ENCODE data around the gene RETREG1. TPM values are rescaled to one million over a fixed set of nuclear protein-coding genes. Genes with fewer than 3 reads are reported as not detected.
"Not testable (repeated sequence)": the region's sequence is repeated elsewhere in the genome, so short reads cannot be mapped to it uniquely, and the experiment has no call there.

The RETREG1 gene
- polyA plus RNA-seq, 1 of the 3 experiments (the other 2 are of a cell fraction): 0.43 TPM

DNA sequence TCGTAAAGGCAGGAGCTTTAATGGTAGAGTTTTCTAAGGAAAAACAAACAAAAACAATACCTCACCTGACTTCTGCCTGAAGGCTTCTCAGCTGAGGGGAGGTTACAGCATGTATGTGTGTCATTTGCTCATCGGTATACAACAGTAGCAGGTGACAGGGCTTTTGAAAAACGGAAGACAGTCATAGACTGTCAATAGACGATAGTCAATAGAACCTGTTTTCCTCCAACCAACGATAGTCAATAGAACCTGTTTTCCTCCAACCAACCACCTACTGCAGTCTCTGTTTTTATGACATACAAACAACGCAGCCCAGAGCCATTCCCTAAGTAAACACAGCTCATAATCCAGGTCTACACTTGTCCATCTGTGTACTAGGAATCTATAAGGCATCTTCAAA lies 74.6 kb downstream of the RETREG1 start:
- Histone ChIP-seq H3K9me3 (no peaks in the 10 kb centered on the region), H3K4me2 (no peak overlapping the region), H2AFZ (ENCODE audit: low read depth) (no peak overlapping the region), H3F3A (replicated peaks; ENCODE audit: insufficient read depth) (peaks cover 7% of the 10 kb centered on the region), H3K27ac (ENCODE audit: low read depth in 2 of 2, low read length in 1 of 2) (no peak overlapping the region), H3K4me3 (ENCODE audit: low read depth in 2 of 2, low read length in 1 of 2) (no peak overlapping the region), H3K36me3 (replicated peaks in 1 of 2; ENCODE audit: control insufficient read depth in 1 of 2, insufficient read depth in 2 of 2, low read length in 1 of 2) (no peaks in the 10 kb centered on the region), H3K79me2 (ENCODE audit: insufficient read depth) (no peaks in the 10 kb centered on the region), H3K4me1 (ENCODE audit: control insufficient read depth in 1 of 2, insufficient read depth in 2 of 2, low read depth in 1 of 2, low read length in 1 of 2) (no peaks in the 10 kb centered on the region), H3K27me3 (ENCODE audit: insufficient read depth) (no peaks in the 10 kb centered on the region), H4K20me1 (ENCODE audit: insufficient read depth) (no peaks in the 10 kb centered on the region), H3K9me2 (no peaks in the 10 kb centered on the region), H3K9ac (no peak overlapping the region)
- ChIA-PET POLR2A (no interaction called here), CTCF (interaction anchor here (1.3 to 2.4 kb wide), 2 partner anchors 11 to 19 kb away, joined by 3 to 9 read pairs; no protein-coding TSS in a partner anchor)
- WGBS (ENCODE audit: low lambda C conversion rate): 67% methylated on average over 6 of the region's 6 CpGs
- TF ChIP-seq MXI1 (IDR thresholded peaks at IDR 0.05; ENCODE audit: low read depth, low read length) (no peak), MAX (IDR thresholded peaks at IDR 0.05; ENCODE audit: low read depth) (no peak), YY1 (IDR thresholded peaks at IDR 0.05; ENCODE audit: low read depth) (no peak), GATA2 (CRISPR knock-in tag; IDR thresholded peaks at IDR 0.05) (no peak), ELF1 (IDR thresholded peaks at IDR 0.05) (no peak), FOXM1 (IDR thresholded peaks at IDR 0.05; ENCODE audit: low read depth) (no peak), RAD21 (IDR thresholded peaks at IDR 0.05; ENCODE audit: low read length) (no peak), TAF1 (IDR thresholded peaks at IDR 0.05; ENCODE audit: borderline replicate concordance, low read depth, low read length) (no peak), RCOR1 (IDR thresholded peaks at IDR 0.05; ENCODE audit: low read length) (no peak), NRF1 (IDR thresholded peaks at IDR 0.05; ENCODE audit: low read depth, low read length) (no peak), IRF3 (IDR thresholded peaks at IDR 0.05; ENCODE audit: low read depth, low read length) (no peak), TCF12 (IDR thresholded peaks at IDR 0.05) (no peak)
- TF ChIP-seq, protein P1, sequence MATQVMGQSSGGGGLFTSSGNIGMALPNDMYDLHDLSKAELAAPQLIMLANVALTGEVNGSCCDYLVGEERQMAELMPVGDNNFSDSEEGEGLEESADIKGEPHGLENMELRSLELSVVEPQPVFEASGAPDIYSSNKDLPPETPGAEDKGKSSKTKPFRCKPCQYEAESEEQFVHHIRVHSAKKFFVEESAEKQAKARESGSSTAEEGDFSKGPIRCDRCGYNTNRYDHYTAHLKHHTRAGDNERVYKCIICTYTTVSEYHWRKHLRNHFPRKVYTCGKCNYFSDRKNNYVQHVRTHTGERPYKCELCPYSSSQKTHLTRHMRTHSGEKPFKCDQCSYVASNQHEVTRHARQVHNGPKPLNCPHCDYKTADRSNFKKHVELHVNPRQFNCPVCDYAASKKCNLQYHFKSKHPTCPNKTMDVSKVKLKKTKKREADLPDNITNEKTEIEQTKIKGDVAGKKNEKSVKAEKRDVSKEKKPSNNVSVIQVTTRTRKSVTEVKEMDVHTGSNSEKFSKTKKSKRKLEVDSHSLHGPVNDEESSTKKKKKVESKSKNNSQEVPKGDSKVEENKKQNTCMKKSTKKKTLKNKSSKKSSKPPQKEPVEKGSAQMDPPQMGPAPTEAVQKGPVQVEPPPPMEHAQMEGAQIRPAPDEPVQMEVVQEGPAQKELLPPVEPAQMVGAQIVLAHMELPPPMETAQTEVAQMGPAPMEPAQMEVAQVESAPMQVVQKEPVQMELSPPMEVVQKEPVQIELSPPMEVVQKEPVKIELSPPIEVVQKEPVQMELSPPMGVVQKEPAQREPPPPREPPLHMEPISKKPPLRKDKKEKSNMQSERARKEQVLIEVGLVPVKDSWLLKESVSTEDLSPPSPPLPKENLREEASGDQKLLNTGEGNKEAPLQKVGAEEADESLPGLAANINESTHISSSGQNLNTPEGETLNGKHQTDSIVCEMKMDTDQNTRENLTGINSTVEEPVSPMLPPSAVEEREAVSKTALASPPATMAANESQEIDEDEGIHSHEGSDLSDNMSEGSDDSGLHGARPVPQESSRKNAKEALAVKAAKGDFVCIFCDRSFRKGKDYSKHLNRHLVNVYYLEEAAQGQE (IDR thresholded peaks at IDR 0.05; ENCODE audit: low read depth, low read length): no peak
- DNase-seq: no peak

- H3F3A ChIP-seq (replicated peaks; ENCODE audit: insufficient read depth); H3K36me3 ChIP-seq (replicated peaks in 1 of 2; ENCODE audit: control insufficient read depth in 1 of 2, insufficient read depth in 2 of 2, low read length in 1 of 2); H3K4me3 ChIP-seq (ENCODE audit: low read depth in 2 of 2, low read length in 1 of 2); POLR2A ChIA-PET; H3K9ac ChIP-seq; DNase-seq; H3K4me1 ChIP-seq (ENCODE audit: control insufficient read depth in 1 of 2, insufficient read depth in 2 of 2, low read depth in 1 of 2, low read length in 1 of 2); H3K9me2 ChIP-seq; H4K20me1 ChIP-seq (ENCODE audit: insufficient read depth); H3K27me3 ChIP-seq (ENCODE audit: insufficient read depth); H3K79me2 ChIP-seq (ENCODE audit: insufficient read depth); H3K9me3 ChIP-seq; H3K27ac ChIP-seq (ENCODE audit: low read depth in 2 of 2, low read length in 1 of 2); H2AFZ ChIP-seq (ENCODE audit: low read depth); H3K4me2 ChIP-seq: not testable (repeated sequence)
- CTCF ChIA-PET: interaction anchor here (0.6 to 2.4 kb wide), 3 partner anchors 11 to 127 kb away, joined by 3 to 9 read pairs (median 3); no protein-coding TSS in a partner anchor
These were observed 75.2 kb downstream of the RETREG1 start for GRCh38 chr5:16541592-16541991.

Data from SK-N-SH (cell line).